Panc1 (cell line): ENCODE results near the gene CSK. TPM values are rescaled to one million over a fixed set of nuclear protein-coding genes. Genes with fewer than 3 reads are reported as not detected.

Source experiments
- ATAC-seq: fragments of 200-7000 bp; cut with Tn5 transposase; 2 replicates; pipeline ENCODE4 v1.9.1; 2020; ENCODE audit warnings: mild to moderate bottlenecking, moderate library complexity
- BruUV-seq: library from RNA; stranded (reverse); fragments of 400-500 nt; replicated peaks from 2 replicates; lab custom pipeline; 2021; lab: Mats Ljungman, UMichigan
- CTCF ChIA-PET: fragments of 300-600 bp; sonication (Branson Sonifier 250); formaldehyde crosslinking; loops from one replicate; lab custom pipeline; 2022; ENCODE audit warnings: antibody characterized with exemption; lab: Charles Lee
- POLR2A ChIA-PET: fragments of 300-600 bp; sonication (Branson Sonifier 250); formaldehyde crosslinking; loops from one replicate; lab custom pipeline; 2022; ENCODE audit warnings: antibody characterized with exemption; lab: Charles Lee
- DNase-seq: peaks from one replicate; pipeline ENCODE4 v3.0.0-alpha.2; 2010; ENCODE audit warnings: low read depth, low spot score
- H3K27ac ChIP-seq: 2 replicates; pipeline ENCODE4 v1.5.1; 2011; ENCODE audit warnings: mild to moderate bottlenecking, low read length, inconsistent platforms
- H3K27me3 ChIP-seq: fragments of 200-500 bp; sonication (Bioruptor generic); 2 replicates; pipeline ENCODE4 v1.6.0; 2014; ENCODE audit warnings: low read length, inconsistent platforms; ENCODE audit not compliant: control insufficient read depth, insufficient read depth
- H3K36me3 ChIP-seq: fragments of 200-500 bp; sonication (Bioruptor generic); 2 replicates; pipeline ENCODE4 v1.5.1; 2014; ENCODE audit warnings: inconsistent platforms, mild to moderate bottlenecking, low read length, moderate library complexity; ENCODE audit not compliant: control insufficient read depth, insufficient read depth
- H3K4me1 ChIP-seq: 2 replicates; pipeline ENCODE4 v1.5.1; 2011; ENCODE audit warnings: inconsistent platforms, mild to moderate bottlenecking, low read length, moderate library complexity; ENCODE audit not compliant: control insufficient read depth, insufficient read depth
- H3K4me3 ChIP-seq, 2 experiments: 2 replicates each; pipeline ENCODE4 v1.5.1; 2011 to 2012; ENCODE audit warnings: low read depth in 2 of 2, low read length in 2 of 2, mild to moderate bottlenecking in 2 of 2, inconsistent platforms in 1 of 2, moderate library complexity in 1 of 2
- H3K9me3 ChIP-seq: fragments of 200-500 bp; sonication (Bioruptor generic); 2 replicates; pipeline ENCODE4 v1.5.1; 2014; ENCODE audit warnings: low read depth, mild to moderate bottlenecking, inconsistent platforms, low read length, moderate library complexity; ENCODE audit not compliant: control insufficient read depth, insufficient read depth
- POLR2AphosphoS5 ChIP-seq: IDR thresholded peaks from 2 replicates; pipeline ENCODE4 v1.6.1; 2012; ENCODE audit warnings: mild to moderate bottlenecking, low read depth, low read length, moderate library complexity
- SIN3A ChIP-seq: IDR thresholded peaks from 2 replicates; pipeline ENCODE4 v1.6.1; 2012; ENCODE audit warnings: low read depth, mild to moderate bottlenecking, low read length, moderate library complexity, borderline replicate concordance; ENCODE audit not compliant: insufficient read depth
- TCF7L2 ChIP-seq: IDR thresholded peaks from 2 replicates; pipeline ENCODE4 v1.6.1; 2011; ENCODE audit warnings: mild to moderate bottlenecking, low read depth, low read length, inconsistent platforms
- in situ Hi-C: cut with HindIII; loops from 2 replicates; pipeline ENCODE4 v1.10.0; 2016; ENCODE audit warnings: low sequenced_read_pairs, low pct_unique_long_range_greater_than_20kb
- intact Hi-C: fragments of 100-400 bp; cut with micrococcal nuclease; formaldehyde crosslinking; loops from one replicate; pipeline ENCODE4 v1.10.0; 2022; ENCODE audit not compliant: unreplicated experiment
- total RNA-seq: library from RNA; stranded (reverse); gene quantifications from one replicate; pipeline ENCODE4 v1.2.1, GENCODE V29; 2021; ENCODE audit not compliant: unreplicated experiment
- TF ChIP-seq, protein P1 (sequence below), 2 experiments: IDR thresholded peaks; 2 replicates each; pipeline ENCODE4 v1.6.1; 2011 to 2012; ENCODE audit warnings: low read depth in 2 of 2, control low read depth in 1 of 2, low read length in 1 of 2, mild to moderate bottlenecking in 1 of 2, moderate library complexity in 1 of 2; ENCODE audit not compliant: insufficient read depth in 1 of 2
- TF ChIP-seq, protein P2 (sequence below): fragments of 450-650 bp; IDR thresholded peaks from 2 replicates; pipeline ENCODE4 v1.5.1; 2017; ENCODE audit warnings: mild to moderate bottlenecking

Gene CSK
- total RNA-seq, 1 experiment from 2014 or later, result 81.4 TPM

DNA sequence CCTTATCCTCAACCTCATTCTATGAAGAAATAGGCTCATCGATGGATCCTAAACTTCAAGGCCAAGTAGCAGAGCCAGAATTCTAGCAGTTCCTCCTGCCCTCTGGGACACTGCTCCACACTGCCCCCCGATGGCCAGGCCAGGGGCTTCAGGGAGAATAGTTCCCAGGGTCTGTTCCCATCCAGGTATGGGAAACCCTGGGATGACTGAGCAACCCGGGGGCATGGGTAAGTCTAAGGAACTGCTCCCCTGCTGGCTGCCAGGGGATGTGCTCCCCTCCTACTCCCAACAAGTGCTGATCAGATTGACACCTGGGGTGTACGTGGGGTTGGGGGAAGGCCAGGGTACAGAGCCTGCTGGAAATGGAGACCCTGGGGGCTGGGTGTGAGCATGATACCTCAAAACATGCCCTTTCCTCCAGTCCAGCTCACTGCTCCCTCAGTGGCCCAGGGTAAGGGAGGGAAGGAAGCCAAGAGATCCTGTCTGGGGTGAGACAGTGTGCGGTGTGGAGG is 53.5 kb downstream of the CSK start:
- ChIA-PET CTCF (interaction anchor here (0.5 to 0.7 kb wide), 4 partner anchors 9 to 393 kb away, joined by 3 to 7 read pairs (median 3); partner anchors contain the start of gene RPP25), POLR2A (no interaction called here)
- H3K27ac ChIP-seq, result no peak overlapping the region
- TF ChIP-seq, protein P1, sequence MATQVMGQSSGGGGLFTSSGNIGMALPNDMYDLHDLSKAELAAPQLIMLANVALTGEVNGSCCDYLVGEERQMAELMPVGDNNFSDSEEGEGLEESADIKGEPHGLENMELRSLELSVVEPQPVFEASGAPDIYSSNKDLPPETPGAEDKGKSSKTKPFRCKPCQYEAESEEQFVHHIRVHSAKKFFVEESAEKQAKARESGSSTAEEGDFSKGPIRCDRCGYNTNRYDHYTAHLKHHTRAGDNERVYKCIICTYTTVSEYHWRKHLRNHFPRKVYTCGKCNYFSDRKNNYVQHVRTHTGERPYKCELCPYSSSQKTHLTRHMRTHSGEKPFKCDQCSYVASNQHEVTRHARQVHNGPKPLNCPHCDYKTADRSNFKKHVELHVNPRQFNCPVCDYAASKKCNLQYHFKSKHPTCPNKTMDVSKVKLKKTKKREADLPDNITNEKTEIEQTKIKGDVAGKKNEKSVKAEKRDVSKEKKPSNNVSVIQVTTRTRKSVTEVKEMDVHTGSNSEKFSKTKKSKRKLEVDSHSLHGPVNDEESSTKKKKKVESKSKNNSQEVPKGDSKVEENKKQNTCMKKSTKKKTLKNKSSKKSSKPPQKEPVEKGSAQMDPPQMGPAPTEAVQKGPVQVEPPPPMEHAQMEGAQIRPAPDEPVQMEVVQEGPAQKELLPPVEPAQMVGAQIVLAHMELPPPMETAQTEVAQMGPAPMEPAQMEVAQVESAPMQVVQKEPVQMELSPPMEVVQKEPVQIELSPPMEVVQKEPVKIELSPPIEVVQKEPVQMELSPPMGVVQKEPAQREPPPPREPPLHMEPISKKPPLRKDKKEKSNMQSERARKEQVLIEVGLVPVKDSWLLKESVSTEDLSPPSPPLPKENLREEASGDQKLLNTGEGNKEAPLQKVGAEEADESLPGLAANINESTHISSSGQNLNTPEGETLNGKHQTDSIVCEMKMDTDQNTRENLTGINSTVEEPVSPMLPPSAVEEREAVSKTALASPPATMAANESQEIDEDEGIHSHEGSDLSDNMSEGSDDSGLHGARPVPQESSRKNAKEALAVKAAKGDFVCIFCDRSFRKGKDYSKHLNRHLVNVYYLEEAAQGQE (IDR thresholded peaks at IDR 0.05; ENCODE audit: insufficient read depth in 1 of 2, low read depth in 2 of 2, low read length in 1 of 2), result no peak
- TF ChIP-seq, protein P2, sequence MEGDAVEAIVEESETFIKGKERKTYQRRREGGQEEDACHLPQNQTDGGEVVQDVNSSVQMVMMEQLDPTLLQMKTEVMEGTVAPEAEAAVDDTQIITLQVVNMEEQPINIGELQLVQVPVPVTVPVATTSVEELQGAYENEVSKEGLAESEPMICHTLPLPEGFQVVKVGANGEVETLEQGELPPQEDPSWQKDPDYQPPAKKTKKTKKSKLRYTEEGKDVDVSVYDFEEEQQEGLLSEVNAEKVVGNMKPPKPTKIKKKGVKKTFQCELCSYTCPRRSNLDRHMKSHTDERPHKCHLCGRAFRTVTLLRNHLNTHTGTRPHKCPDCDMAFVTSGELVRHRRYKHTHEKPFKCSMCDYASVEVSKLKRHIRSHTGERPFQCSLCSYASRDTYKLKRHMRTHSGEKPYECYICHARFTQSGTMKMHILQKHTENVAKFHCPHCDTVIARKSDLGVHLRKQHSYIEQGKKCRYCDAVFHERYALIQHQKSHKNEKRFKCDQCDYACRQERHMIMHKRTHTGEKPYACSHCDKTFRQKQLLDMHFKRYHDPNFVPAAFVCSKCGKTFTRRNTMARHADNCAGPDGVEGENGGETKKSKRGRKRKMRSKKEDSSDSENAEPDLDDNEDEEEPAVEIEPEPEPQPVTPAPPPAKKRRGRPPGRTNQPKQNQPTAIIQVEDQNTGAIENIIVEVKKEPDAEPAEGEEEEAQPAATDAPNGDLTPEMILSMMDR, result peak; percentile 94
- ATAC-seq (peak; percentile 76), DNase-seq (no peak)
- H3K27me3 ChIP-seq, result no peaks in the 10 kb centered on the region
- H3K4me3 ChIP-seq, result no peak overlapping the region
- in situ Hi-C loops (no loop called here), intact Hi-C loops (loop anchor here (10.0 kb wide), 1 partner anchor 61 kb away; no protein-coding TSS in a partner anchor)
- H3K4me1 ChIP-seq, result no peaks in the 10 kb centered on the region; the same call in 1 of the 2 replicates
- no TSS peak for BruUV-seq
- H3K9me3 ChIP-seq, result no peaks in the 10 kb centered on the region
- no peaks in the 10 kb centered on the region; the same call in 1 of the 2 replicates for H3K36me3 ChIP-seq

DNA sequence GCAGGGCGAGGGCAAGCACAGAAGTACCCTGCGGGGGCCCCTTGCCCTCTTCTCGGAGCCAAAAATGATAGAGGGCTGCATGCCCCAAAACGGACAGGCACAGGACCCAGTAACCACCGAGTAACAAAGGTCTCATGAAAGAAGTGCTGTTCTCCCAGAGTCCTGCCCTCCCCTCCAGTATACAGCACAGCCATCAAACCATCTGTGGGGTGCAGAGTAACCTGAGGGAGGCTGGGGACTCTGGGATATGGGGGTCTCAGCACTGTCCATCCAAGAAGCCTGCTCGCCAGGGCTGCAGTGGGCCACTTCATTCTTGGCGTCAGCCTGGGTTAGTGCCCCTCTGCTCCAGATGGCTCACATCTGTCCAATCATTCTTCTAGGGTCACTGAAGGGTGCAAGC is 55.0 kb downstream of the CSK start:
- Histone ChIP-seq H3K9me3 (no peaks in the 10 kb centered on the region), H3K4me3 (no peak overlapping the region), H3K4me1 (peaks cover 8% of the 10 kb centered on the region), H3K36me3 (no peaks in the 10 kb centered on the region; the same call in 1 of the 2 replicates), H3K27me3 (no peaks in the 10 kb centered on the region), H3K27ac (no peak overlapping the region)
- in situ Hi-C loops, result no loop called here
- ChIA-PET POLR2A (no interaction called here), CTCF (interaction anchor here (0.7 kb wide), 1 partner anchor 64 kb away, joined by 3 read pairs; no protein-coding TSS in a partner anchor)
- DNase-seq, result no peak
- BruUV-seq, result no TSS peak
- no peak for ATAC-seq
- TF ChIP-seq SIN3A (no peak), POLR2AphosphoS5 (no peak), TCF7L2 (no peak)
- TF ChIP-seq, protein P1 (IDR thresholded peaks at IDR 0.05; ENCODE audit: insufficient read depth in 1 of 2, low read depth in 2 of 2, low read length in 1 of 2), result no peak
- intact Hi-C loops, result loop anchor here (10.0 kb wide), 1 partner anchor 62 kb away; no protein-coding TSS in a partner anchor
